ENCODE results near the gene C5orf52. TPM values are rescaled to one million over a fixed set of nuclear protein-coding genes. Genes with fewer than 3 reads are reported as not detected.
"Not testable (repeated sequence)": the region's sequence is repeated elsewhere in the genome, so short reads cannot be mapped to it uniquely, and the experiment has no call there.

The C5orf52 gene
- total and polyA plus RNA-seq, 3 experiments from 2014 or later = not detected

DNA sequence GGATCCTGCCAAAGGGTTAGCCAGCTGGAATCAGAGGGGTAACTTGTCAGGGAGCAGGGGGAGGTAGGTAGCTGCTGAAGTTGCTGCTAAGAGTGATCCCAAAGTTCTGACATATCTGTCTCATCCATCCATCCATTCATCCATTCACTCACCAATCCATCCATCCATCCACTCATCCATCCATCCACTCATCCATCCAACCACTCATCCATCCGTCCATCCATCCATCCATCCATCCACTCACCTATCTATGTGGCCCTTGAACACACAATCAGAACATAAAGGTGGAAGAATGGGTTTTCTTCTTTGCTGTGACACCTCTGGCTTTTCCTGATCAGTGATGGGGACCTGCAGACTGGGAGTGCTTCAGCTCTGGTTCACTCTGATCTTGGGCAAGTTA is 3.0 kb upstream of the C5orf52 start:
- Mint-ChIP-seq H3K27me3 (peaks cover 27 to 32% of the 10 kb centered on the region in 2 donors), H3K4me3 (no peak overlapping the region), H3K36me3 (peaks cover 0 to 4% (median 1%) of the 10 kb centered on the region in 3 donors), H3K4me1 (peaks cover 18 to 27% (median 24%) of the 10 kb centered on the region in 3 donors), H3K9me3 (peaks cover 0 to 7% (median 5%) of the 10 kb centered on the region in 5 donors), H3K27ac (no peak overlapping the region)
- DNase-seq = no peak
- ChIA-PET POLR2A (no interaction called here), CTCF (interaction anchor here (0.8 to 3.5 kb wide), 4 partner anchors 40 to 86 kb away, joined by 3 to 17 read pairs (median 4); partner anchors contain the start of gene LSM11)
- Histone ChIP-seq H3K4me1 (ENCODE audit: insufficient read depth, low read length) (peaks cover 12% of the 10 kb centered on the region), H3K4me3 (ENCODE audit: low read length) (no peak overlapping the region), H3K27ac (ENCODE audit: low read depth, low read length) (no peak overlapping the region), H3K36me3 (ENCODE audit: insufficient read depth, low read length) (no peaks in the 10 kb centered on the region), H3K9me3 (ENCODE audit: low read length) (no peaks in the 10 kb centered on the region), H3K27me3 (ENCODE audit: insufficient read depth, low read length, poor library complexity, severe bottlenecking) (no peaks in the 10 kb centered on the region)

DNA sequence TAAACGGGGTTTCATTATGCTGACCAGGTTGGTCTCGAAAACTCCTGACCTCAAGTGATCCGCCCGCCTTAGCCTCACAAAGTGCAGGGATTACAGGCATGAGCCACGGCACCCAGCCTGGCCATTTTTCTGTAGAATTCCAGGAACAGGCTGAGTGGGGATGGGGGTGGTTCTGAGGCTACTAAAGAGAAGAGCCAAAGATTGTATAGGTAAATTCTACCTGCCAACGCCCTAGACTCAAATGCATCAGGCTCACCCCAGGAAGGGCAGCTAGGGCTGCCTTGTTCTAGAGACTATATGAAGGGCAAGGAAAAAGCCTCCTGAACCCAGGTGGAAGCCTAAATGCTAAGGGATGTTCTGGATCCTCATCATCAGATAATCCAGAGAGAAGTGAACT is 1.6 kb upstream of the C5orf52 start:
- Histone ChIP-seq H3K36me3 (ENCODE audit: insufficient read depth, low read length) (no peaks in the 10 kb centered on the region), H3K27ac (ENCODE audit: low read depth, low read length) (no peak overlapping the region), H3K27me3 (ENCODE audit: insufficient read depth, low read length, poor library complexity, severe bottlenecking) (no peaks in the 10 kb centered on the region), H3K4me1 (ENCODE audit: insufficient read depth, low read length) (peaks cover 12% of the 10 kb centered on the region), H3K9me3 (ENCODE audit: low read length) (no peaks in the 10 kb centered on the region), H3K4me3 (ENCODE audit: low read length) (no peak overlapping the region)
- POLR2A ChIA-PET = no interaction called here
- CTCF ChIA-PET = interaction anchor here (1.1 to 3.5 kb wide), 3 partner anchors 38 to 84 kb away, joined by 3 to 17 read pairs (median 3); partner anchors contain the start of gene LSM11
- Mint-ChIP-seq H3K27ac (no peak overlapping the region), H3K9me3 (peaks cover 0 to 2% (median under 1%) of the 10 kb centered on the region in 5 donors), H3K4me1 (peaks cover 18 to 27% (median 24%) of the 10 kb centered on the region in 3 donors), H3K4me3 (peak overlapping the region in 4 of 7 donors; percentile 88 to 92 (median 90)), H3K27me3 (peaks cover 29 to 32% of the 10 kb centered on the region in 2 donors), H3K36me3 (peaks cover 0 to 1% (median 0%) of the 10 kb centered on the region in 3 donors)
- no peak for DNase-seq

DNA sequence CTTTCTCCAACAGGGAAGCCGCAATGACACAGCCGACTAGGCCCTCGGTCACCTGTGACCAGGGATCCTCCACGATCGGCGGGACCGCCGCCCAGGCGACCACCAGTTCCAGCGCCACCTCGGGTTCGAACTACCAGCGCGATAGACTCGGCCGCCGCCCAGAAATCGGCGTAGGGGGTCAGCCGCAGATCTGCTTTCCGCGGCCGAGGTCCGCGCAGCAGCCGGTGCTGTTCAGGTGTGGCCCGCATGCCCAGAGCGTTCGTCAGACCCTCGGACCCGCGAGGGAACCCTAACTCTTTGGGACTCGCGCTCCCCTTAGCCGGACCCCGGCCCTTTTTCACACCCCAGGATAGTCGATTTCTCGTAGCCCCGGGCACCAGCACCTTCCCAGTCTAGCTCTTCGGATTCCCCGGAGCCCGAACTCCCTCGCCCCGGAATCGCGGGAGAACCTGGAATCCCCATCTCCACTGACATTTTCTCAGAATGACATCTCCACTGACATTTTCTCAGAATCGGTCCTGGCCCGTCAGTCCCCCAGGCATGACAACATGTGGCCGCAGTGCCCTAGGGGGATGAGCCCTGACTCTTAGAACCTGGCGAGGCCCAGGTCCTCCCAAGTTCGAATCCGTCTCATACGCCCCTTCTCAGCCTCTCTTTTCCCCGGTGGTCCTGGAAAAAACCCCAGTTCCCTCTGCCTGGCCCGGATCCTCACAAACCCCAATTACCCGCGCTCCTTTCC is 428 bp downstream of the C5orf52 start:
- ChIA-PET CTCF (interaction anchor here (1.6 to 3.5 kb wide), 2 partner anchors 8 to 72 kb away, joined by 4 to 17 read pairs; partner anchors contain the start of gene LSM11), POLR2A (no interaction called here)
- H3K4me3 Mint-ChIP-seq = peak overlapping the region; percentile 86 to 93 (median 91)
- Histone ChIP-seq H3K9me3 (ENCODE audit: low read length) (no peaks in the 10 kb centered on the region), H3K27ac (ENCODE audit: low read depth, low read length) (no peak overlapping the region), H3K27me3 (ENCODE audit: insufficient read depth, low read length, poor library complexity, severe bottlenecking) (no peaks in the 10 kb centered on the region), H3K36me3 (ENCODE audit: insufficient read depth, low read length) (no peaks in the 10 kb centered on the region), H3K4me1 (ENCODE audit: insufficient read depth, low read length) (peaks cover 12% of the 10 kb centered on the region), H3K4me3 (ENCODE audit: low read length) (peak overlapping the region; percentile 47)
- no peaks in the 10 kb centered on the region for H3K36me3 Mint-ChIP-seq
- peaks cover 27 to 32% of the 10 kb centered on the region in 2 donors for H3K27me3 Mint-ChIP-seq
- peaks cover 18 to 27% (median 24%) of the 10 kb centered on the region in 3 donors for H3K4me1 Mint-ChIP-seq
- DNase-seq = no peak
- H3K9me3 Mint-ChIP-seq = no peaks in the 10 kb centered on the region
- H3K27ac Mint-ChIP-seq = peak overlapping the region in 5 of 8 donors; percentile 49 to 89 (median 78)

DNA sequence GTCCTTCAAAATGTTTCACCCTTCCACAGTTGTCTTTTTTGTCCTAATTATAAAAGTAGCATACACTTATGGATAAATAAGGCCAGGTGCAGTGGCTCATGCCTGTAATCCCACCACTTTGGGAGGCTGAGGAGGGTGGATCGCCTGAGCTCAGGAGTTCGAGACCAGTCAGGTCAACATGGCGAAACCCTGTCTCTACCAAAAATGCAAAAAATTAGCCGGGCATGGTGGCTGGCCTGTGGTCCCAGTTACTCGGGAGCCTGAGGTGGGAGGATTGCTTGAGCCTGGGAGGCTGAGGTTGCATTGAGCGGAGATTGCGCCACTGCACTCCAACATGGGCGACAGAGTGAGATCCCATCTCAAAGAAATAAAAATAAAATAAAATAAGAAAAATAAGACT is 1.6 kb downstream of the C5orf52 start:
- Histone ChIP-seq H3K4me3 (ENCODE audit: low read length) (no peak overlapping the region), H3K27ac (ENCODE audit: low read depth, low read length) (no peak overlapping the region), H3K9me3 (ENCODE audit: low read length) (no peaks in the 10 kb centered on the region), H3K36me3 (ENCODE audit: insufficient read depth, low read length) (no peaks in the 10 kb centered on the region), H3K27me3 (ENCODE audit: insufficient read depth, low read length, poor library complexity, severe bottlenecking) (no peaks in the 10 kb centered on the region), H3K4me1 (ENCODE audit: insufficient read depth, low read length) (peaks cover 12% of the 10 kb centered on the region)
- H3K36me3 Mint-ChIP-seq = no peaks in the 10 kb centered on the region
- peak overlapping the region in 3 of 7 donors; percentile 26 to 91 (median 70) for H3K4me3 Mint-ChIP-seq
- H3K27me3 Mint-ChIP-seq = peaks cover 27 to 28% of the 10 kb centered on the region in 2 donors
- CTCF ChIA-PET = no interaction called here
- H3K27ac Mint-ChIP-seq = no peak overlapping the region
- H3K4me1 Mint-ChIP-seq = peaks cover 18 to 27% (median 24%) of the 10 kb centered on the region in 3 donors
- DNase-seq = no peak
- H3K9me3 Mint-ChIP-seq = no peaks in the 10 kb centered on the region
- POLR2A ChIA-PET = no interaction called here

DNA sequence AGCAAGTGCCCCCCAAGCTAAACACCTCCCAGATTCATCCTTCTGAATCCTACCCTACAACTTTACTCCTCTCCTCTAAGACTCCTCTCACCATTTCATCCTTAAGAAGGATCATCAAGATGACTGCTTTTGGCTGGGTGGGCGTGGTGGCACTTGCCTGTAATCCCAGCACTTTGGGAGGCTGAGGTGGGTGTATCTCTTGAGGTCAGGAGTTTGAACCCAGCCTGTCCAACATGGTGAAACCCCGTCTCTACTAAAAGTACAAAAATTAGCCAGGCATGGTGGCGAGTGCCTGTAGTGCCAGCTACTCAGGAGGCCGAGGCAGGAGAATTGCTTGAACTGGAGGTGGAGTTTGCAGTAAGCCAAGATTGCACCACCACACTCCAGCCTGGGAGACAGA is 3.0 kb downstream of the C5orf52 start:
- H3K27ac ChIP-seq (ENCODE audit: low read depth, low read length); H3K9me3 Mint-ChIP-seq; H3K4me3 Mint-ChIP-seq; DNase-seq; POLR2A ChIA-PET; H3K9me3 ChIP-seq (ENCODE audit: low read length); H3K36me3 Mint-ChIP-seq; H3K27me3 ChIP-seq (ENCODE audit: insufficient read depth, low read length, poor library complexity, severe bottlenecking); H3K27ac Mint-ChIP-seq; H3K36me3 ChIP-seq (ENCODE audit: insufficient read depth, low read length); H3K4me3 ChIP-seq (ENCODE audit: low read length): not testable (repeated sequence)
- CTCF ChIA-PET = interaction anchor here (1.0 kb wide), 1 partner anchor 44 kb away, joined by 4 read pairs; no protein-coding TSS in a partner anchor
- peaks cover 21 to 23% of the 10 kb centered on the region in 2 donors for H3K27me3 Mint-ChIP-seq
- peaks cover 12% of the 10 kb centered on the region for H3K4me1 ChIP-seq (ENCODE audit: insufficient read depth, low read length)
- H3K4me1 Mint-ChIP-seq = peaks cover 18 to 27% (median 24%) of the 10 kb centered on the region in 3 donors

DNA sequence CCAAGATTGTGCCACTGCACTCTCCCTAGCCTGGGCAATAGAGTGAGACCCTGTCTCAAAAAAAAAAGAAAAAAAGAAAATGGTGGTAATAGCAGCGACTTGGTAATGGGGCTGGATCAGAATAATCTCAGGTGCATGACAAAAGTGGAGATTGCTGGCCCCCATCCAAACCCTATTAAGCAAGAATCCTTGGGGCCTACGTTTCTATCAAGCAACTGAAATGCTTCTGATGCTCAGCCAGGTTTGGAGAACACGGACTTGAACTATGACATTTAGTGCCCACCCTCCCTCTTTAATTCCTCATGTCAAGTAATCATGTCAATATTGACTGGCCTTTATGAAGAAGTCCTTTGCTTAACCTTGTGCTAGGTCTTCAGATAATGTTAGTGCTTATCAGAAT is 6.6 kb downstream of the C5orf52 start:
- ChIA-PET POLR2A (no interaction called here), CTCF (no interaction called here)
- DNase-seq = no peak
- no peaks in the 10 kb centered on the region for H3K36me3 Mint-ChIP-seq
- Histone ChIP-seq H3K36me3 (ENCODE audit: insufficient read depth, low read length) (no peaks in the 10 kb centered on the region), H3K27me3 (ENCODE audit: insufficient read depth, low read length, poor library complexity, severe bottlenecking) (no peaks in the 10 kb centered on the region), H3K9me3 (ENCODE audit: low read length) (no peaks in the 10 kb centered on the region), H3K4me3 (ENCODE audit: low read length) (no peak overlapping the region), H3K27ac (ENCODE audit: low read depth, low read length) (no peak overlapping the region), H3K4me1 (ENCODE audit: insufficient read depth, low read length) (no peaks in the 10 kb centered on the region)
- no peaks in the 10 kb centered on the region for H3K9me3 Mint-ChIP-seq
- H3K4me1 Mint-ChIP-seq = no peaks in the 10 kb centered on the region
- H3K4me3 Mint-ChIP-seq = no peak overlapping the region
- H3K27me3 Mint-ChIP-seq = peaks cover 0 to 3% of the 10 kb centered on the region in 2 donors
- no peak overlapping the region for H3K27ac Mint-ChIP-seq

DNA sequence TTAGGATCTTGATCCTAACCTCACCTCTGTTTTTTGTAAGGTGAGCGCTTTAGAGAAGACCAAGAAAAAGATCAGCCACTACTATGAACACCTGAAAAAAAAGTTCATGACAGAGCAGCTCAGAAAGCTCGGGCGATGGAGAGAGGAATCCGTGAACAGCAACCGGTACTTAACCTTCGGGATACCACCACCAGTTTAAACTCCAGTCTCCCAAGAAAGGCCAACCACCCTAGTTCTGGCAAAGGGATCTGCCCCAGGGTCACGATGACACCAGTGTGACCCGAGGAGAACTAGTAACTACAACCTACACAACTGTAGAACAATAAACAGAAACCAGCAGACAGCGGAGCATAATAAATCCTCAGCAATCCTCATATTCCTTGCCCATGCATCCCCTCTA is 8.5 kb downstream of the C5orf52 start:
- Mint-ChIP-seq H3K9me3 (no peaks in the 10 kb centered on the region), H3K27me3 (peaks cover 0 to 4% of the 10 kb centered on the region in 2 donors), H3K36me3 (no peaks in the 10 kb centered on the region), H3K4me3 (no peak overlapping the region), H3K27ac (no peak overlapping the region), H3K4me1 (no peaks in the 10 kb centered on the region)
- Histone ChIP-seq H3K27me3 (ENCODE audit: insufficient read depth, low read length, poor library complexity, severe bottlenecking) (no peaks in the 10 kb centered on the region), H3K36me3 (ENCODE audit: insufficient read depth, low read length) (no peaks in the 10 kb centered on the region), H3K4me3 (ENCODE audit: low read length) (no peak overlapping the region), H3K9me3 (ENCODE audit: low read length) (no peaks in the 10 kb centered on the region), H3K27ac (ENCODE audit: low read depth, low read length) (no peak overlapping the region), H3K4me1 (ENCODE audit: insufficient read depth, low read length) (no peaks in the 10 kb centered on the region)
- DNase-seq = no peak
- ChIA-PET CTCF (interaction anchor here (1.5 kb wide), 1 partner anchor 9 kb away, joined by 4 read pairs; the partner anchor contains the start of gene C5orf52), POLR2A (no interaction called here)

DNA sequence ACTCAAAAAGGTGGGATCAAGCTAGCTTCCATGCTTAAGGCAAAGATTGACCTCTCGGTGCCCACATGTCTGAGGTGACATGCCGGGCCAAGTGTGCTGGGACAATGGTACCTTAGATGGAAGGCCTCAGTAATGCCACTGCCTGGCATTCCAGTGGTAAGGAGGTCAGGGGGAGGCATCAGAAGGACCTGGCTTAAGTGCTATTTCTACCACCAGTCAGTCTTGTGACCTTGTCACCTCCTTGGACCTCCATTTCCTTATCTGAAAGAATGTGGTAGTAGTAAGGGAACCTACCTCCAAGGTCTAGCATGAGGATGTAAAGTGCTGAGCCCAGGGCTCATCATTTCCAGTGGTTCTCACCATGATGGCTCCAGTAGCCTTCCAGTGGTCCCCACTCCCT is 8.9 kb downstream of the C5orf52 start:
- no peaks in the 10 kb centered on the region for H3K4me1 Mint-ChIP-seq
- CTCF ChIA-PET = interaction anchor here (0.7 to 1.5 kb wide), 2 partner anchors 9 to 26 kb away, joined by 3 to 4 read pairs; partner anchors contain the start of gene C5orf52
- H3K27me3 Mint-ChIP-seq = peaks cover 0 to 4% of the 10 kb centered on the region in 2 donors
- DNase-seq = no peak
- Histone ChIP-seq H3K9me3 (ENCODE audit: low read length) (no peaks in the 10 kb centered on the region), H3K4me1 (ENCODE audit: insufficient read depth, low read length) (no peaks in the 10 kb centered on the region), H3K27me3 (ENCODE audit: insufficient read depth, low read length, poor library complexity, severe bottlenecking) (no peaks in the 10 kb centered on the region), H3K36me3 (ENCODE audit: insufficient read depth, low read length) (no peaks in the 10 kb centered on the region), H3K27ac (ENCODE audit: low read depth, low read length) (no peak overlapping the region), H3K4me3 (ENCODE audit: low read length) (no peak overlapping the region)
- no peaks in the 10 kb centered on the region for H3K9me3 Mint-ChIP-seq
- H3K36me3 Mint-ChIP-seq = no peaks in the 10 kb centered on the region
- no peak overlapping the region for H3K4me3 Mint-ChIP-seq
- POLR2A ChIA-PET = no interaction called here
- no peak overlapping the region for H3K27ac Mint-ChIP-seq
